ENCODE results near the gene RAB12. TPM values are rescaled to one million over a fixed set of nuclear protein-coding genes. Genes with fewer than 3 reads are reported as not detected.

The RAB12 gene
- total RNA-seq, 2 experiments from 2014 or later = 11.0 to 11.9 TPM

- intact Hi-C loops (cut with micrococcal nuclease) = no loop called here
- H3K4me3 Mint-ChIP-seq = no peak overlapping the region
- H3K27ac Mint-ChIP-seq = no peak overlapping the region
- no peaks in the 10 kb centered on the region for H3K36me3 Mint-ChIP-seq (ENCODE audit: low read depth)
- no peaks in the 10 kb centered on the region for H3K9me3 Mint-ChIP-seq
- H3K27me3 Mint-ChIP-seq (ENCODE audit: low read depth) = peaks cover 6% of the 10 kb centered on the region
- H3K4me1 Mint-ChIP-seq (ENCODE audit: low read depth) = no peaks in the 10 kb centered on the region
- CTCF ChIA-PET = interaction anchor here (0.7 to 1.1 kb wide), 2 partner anchors 9 to 396 kb away, joined by 3 to 4 read pairs; no protein-coding TSS in a partner anchor
- no peak for DNase-seq
Measured at GRCh38 chr18:8657873-8658470, 48.7 kb downstream of the RAB12 start.

- no peaks in the 10 kb centered on the region for H3K36me3 Mint-ChIP-seq (ENCODE audit: low read depth)
- no peak overlapping the region for H3K27ac Mint-ChIP-seq
- no peaks in the 10 kb centered on the region for H3K9me3 Mint-ChIP-seq
- H3K4me3 Mint-ChIP-seq = no peak overlapping the region
- no peak for DNase-seq
- CTCF ChIA-PET = interaction anchor here (1.1 to 1.9 kb wide), 2 partner anchors 8 to 329 kb away, joined by 4 to 7 read pairs; no protein-coding TSS in a partner anchor
- H3K27me3 Mint-ChIP-seq (ENCODE audit: low read depth) = peaks cover 7% of the 10 kb centered on the region
- intact Hi-C loops (cut with micrococcal nuclease) = no loop called here
- H3K4me1 Mint-ChIP-seq (ENCODE audit: low read depth) = no peaks in the 10 kb centered on the region
Measured at GRCh38 chr18:8658858-8659485, 49.7 kb downstream of the RAB12 start.

GRCh38 chr18:8659609-8660242 lies 50.5 kb downstream of the RAB12 start:
- peaks cover 3% of the 10 kb centered on the region for H3K27me3 Mint-ChIP-seq (ENCODE audit: low read depth)
- no peaks in the 10 kb centered on the region for H3K4me1 Mint-ChIP-seq (ENCODE audit: low read depth)
- H3K27ac Mint-ChIP-seq = no peak overlapping the region
- H3K36me3 Mint-ChIP-seq (ENCODE audit: low read depth) = no peaks in the 10 kb centered on the region
- H3K9me3 Mint-ChIP-seq = no peaks in the 10 kb centered on the region
- no peak overlapping the region for H3K4me3 Mint-ChIP-seq
- no peak for DNase-seq
- intact Hi-C loops (cut with micrococcal nuclease) = no loop called here
- CTCF ChIA-PET = interaction anchor here (0.5 to 2.0 kb wide), 3 partner anchors 12 to 328 kb away, joined by 3 to 7 read pairs (median 4); no protein-coding TSS in a partner anchor

- no peak for DNase-seq
- Mint-ChIP-seq H3K27ac (no peak overlapping the region), H3K9me3 (no peaks in the 10 kb centered on the region), H3K36me3 (ENCODE audit: low read depth) (no peaks in the 10 kb centered on the region), H3K4me1 (ENCODE audit: low read depth) (peaks cover 2% of the 10 kb centered on the region), H3K4me3 (no peak overlapping the region), H3K27me3 (ENCODE audit: low read depth) (peaks cover 3% of the 10 kb centered on the region)
- CTCF ChIA-PET = interaction anchor here (0.5 to 2.0 kb wide), 4 partner anchors 12 to 781 kb away, joined by 3 to 7 read pairs (median 4); no protein-coding TSS in a partner anchor
- intact Hi-C loops (cut with micrococcal nuclease) = no loop called here
Measured at GRCh38 chr18:8660316-8660715, 51.1 kb downstream of the RAB12 start.

- Mint-ChIP-seq H3K9me3 (no peaks in the 10 kb centered on the region), H3K4me1 (ENCODE audit: low read depth) (peaks cover 2% of the 10 kb centered on the region)
- intact Hi-C loops (cut with micrococcal nuclease) = no loop called here
Measured at GRCh38 chr18:8661754-8662559, 52.7 kb downstream of the RAB12 start.

GRCh38 chr18:8662560-8663255 lies 53.5 kb downstream of the RAB12 start:
- DNase-seq = no peak
- peaks cover 3% of the 10 kb centered on the region for H3K27me3 Mint-ChIP-seq (ENCODE audit: low read depth)
- H3K4me3 Mint-ChIP-seq = no peak overlapping the region
- H3K36me3 Mint-ChIP-seq (ENCODE audit: low read depth) = no peaks in the 10 kb centered on the region
- no peak overlapping the region for H3K27ac Mint-ChIP-seq
- intact Hi-C loops (cut with micrococcal nuclease) = no loop called here
- CTCF ChIA-PET = interaction anchor here (2.4 kb wide), 1 partner anchor 325 kb away, joined by 7 read pairs; no protein-coding TSS in a partner anchor
- peaks cover 2% of the 10 kb centered on the region for H3K4me1 Mint-ChIP-seq (ENCODE audit: low read depth)
- no peaks in the 10 kb centered on the region for H3K9me3 Mint-ChIP-seq

More at GRCh38 chr18:8661754-8662559, 52.7 kb downstream of the RAB12 start:
- Mint-ChIP-seq H3K27me3 (ENCODE audit: low read depth) (peaks cover 3% of the 10 kb centered on the region), H3K4me3 (no peak overlapping the region), H3K27ac (no peak overlapping the region), H3K36me3 (ENCODE audit: low read depth) (no peaks in the 10 kb centered on the region)
- CTCF ChIA-PET = interaction anchor here (2.0 to 2.4 kb wide), 2 partner anchors 10 to 326 kb away, joined by 4 to 7 read pairs; no protein-coding TSS in a partner anchor
- no peak for DNase-seq

- Mint-ChIP-seq H3K9me3 (no peaks in the 10 kb centered on the region), H3K27me3 (ENCODE audit: low read depth) (peaks cover 3% of the 10 kb centered on the region), H3K4me1 (ENCODE audit: low read depth) (peaks cover 2% of the 10 kb centered on the region), H3K36me3 (ENCODE audit: low read depth) (no peaks in the 10 kb centered on the region), H3K4me3 (no peak overlapping the region), H3K27ac (no peak overlapping the region)
- intact Hi-C loops (cut with micrococcal nuclease) = no loop called here
- DNase-seq = no peak
- CTCF ChIA-PET = interaction anchor here (1.1 kb wide), 1 partner anchor 10 kb away, joined by 4 read pairs; no protein-coding TSS in a partner anchor
Measured at GRCh38 chr18:8667846-8668245, 58.6 kb downstream of the RAB12 start.

- Mint-ChIP-seq H3K36me3 (ENCODE audit: low read depth) (no peaks in the 10 kb centered on the region), H3K4me1 (ENCODE audit: low read depth) (peaks cover 2% of the 10 kb centered on the region), H3K4me3 (no peak overlapping the region), H3K9me3 (no peaks in the 10 kb centered on the region), H3K27me3 (ENCODE audit: low read depth) (no peaks in the 10 kb centered on the region), H3K27ac (no peak overlapping the region)
- no peak for DNase-seq
- CTCF ChIA-PET = no interaction called here
- intact Hi-C loops (cut with micrococcal nuclease) = no loop called here
Measured at GRCh38 chr18:8668381-8668780, 59.1 kb downstream of the RAB12 start.

GRCh38 chr18:8669571-8669970 lies 60.3 kb downstream of the RAB12 start:
- Mint-ChIP-seq H3K4me3 (no peak overlapping the region), H3K27me3 (ENCODE audit: low read depth) (no peaks in the 10 kb centered on the region), H3K27ac (no peak overlapping the region), H3K36me3 (ENCODE audit: low read depth) (no peaks in the 10 kb centered on the region), H3K4me1 (ENCODE audit: low read depth) (peaks cover 2% of the 10 kb centered on the region), H3K9me3 (no peaks in the 10 kb centered on the region)
- intact Hi-C loops (cut with micrococcal nuclease) = no loop called here
- CTCF ChIA-PET = no interaction called here
- no peak for DNase-seq

- DNase-seq = no peak
- no peaks in the 10 kb centered on the region for H3K36me3 Mint-ChIP-seq (ENCODE audit: low read depth)
- intact Hi-C loops (cut with micrococcal nuclease) = no loop called here
- no peaks in the 10 kb centered on the region for H3K27me3 Mint-ChIP-seq (ENCODE audit: low read depth)
- H3K4me1 Mint-ChIP-seq (ENCODE audit: low read depth) = no peaks in the 10 kb centered on the region
- CTCF ChIA-PET = no interaction called here
- H3K9me3 Mint-ChIP-seq = no peaks in the 10 kb centered on the region
- no peak overlapping the region for H3K4me3 Mint-ChIP-seq
- no peak overlapping the region for H3K27ac Mint-ChIP-seq
Measured at GRCh38 chr18:8673256-8674209, 64.3 kb downstream of the RAB12 start.

GRCh38 chr18:8675057-8675456 lies 65.8 kb downstream of the RAB12 start:
- H3K4me3 Mint-ChIP-seq = no peak overlapping the region

More at GRCh38 chr18:8675057-8675456, 65.8 kb downstream of the RAB12 start:
- Mint-ChIP-seq H3K4me1 (ENCODE audit: low read depth) (no peaks in the 10 kb centered on the region), H3K27me3 (ENCODE audit: low read depth) (no peaks in the 10 kb centered on the region), H3K9me3 (no peaks in the 10 kb centered on the region), H3K27ac (no peak overlapping the region), H3K36me3 (ENCODE audit: low read depth) (no peaks in the 10 kb centered on the region)
- DNase-seq = no peak
- intact Hi-C loops (cut with micrococcal nuclease) = no loop called here
- CTCF ChIA-PET = interaction anchor here (0.6 kb wide), 1 partner anchor 22 kb away, joined by 6 read pairs; no protein-coding TSS in a partner anchor
